Left kidney (tissue), 1 donor: ENCODE results near the gene SLC38A5. TPM values are rescaled to one million over a fixed set of nuclear protein-coding genes. Genes with fewer than 3 reads are reported as not detected.

Source experiments
- polyA plus RNA-seq: library from polyadenylated mRNA; unstranded; fragments of 120-200 nt; gene quantifications from one replicate; pipeline ENCODE4 v1.2.1, GENCODE V29; 2013; ENCODE audit not compliant: insufficient read length

The SLC38A5 gene
- polyA plus RNA-seq, 1 donor, result 5.2 TPM

Other genes starting within 250 kb of the SLC38A5 start
- gene SSX1, start 214.9 kb downstream of the SLC38A5 start, polyA plus RNA-seq, result not detected
- not detected for gene SSX3, start 113.6 kb downstream of the SLC38A5 start, polyA plus RNA-seq
- gene SSX4, start 86.7 kb downstream of the SLC38A5 start, polyA plus RNA-seq, result not detected
- gene SSX4B, start 58.3 kb downstream of the SLC38A5 start, polyA plus RNA-seq, result not detected
- 40.4 TPM for gene FTSJ1, start 5.9 kb upstream of the SLC38A5 start, polyA plus RNA-seq
- gene PORCN, start 38.7 kb upstream of the SLC38A5 start, polyA plus RNA-seq, result 7.0 TPM
- gene EBP, start 51.5 kb upstream of the SLC38A5 start, polyA plus RNA-seq, result 75.4 TPM
- gene TBC1D25, start 69.5 kb upstream of the SLC38A5 start, polyA plus RNA-seq, result 10.7 TPM
- gene RBM3, start 104.2 kb upstream of the SLC38A5 start, polyA plus RNA-seq, result 419 TPM
- 116 TPM for gene WDR13, start 127.2 kb upstream of the SLC38A5 start, polyA plus RNA-seq
- 2.6 TPM for gene WAS, start 213.5 kb upstream of the SLC38A5 start, polyA plus RNA-seq
- 8.0 TPM for gene SUV39H1, start 226.5 kb upstream of the SLC38A5 start, polyA plus RNA-seq